Measurements from ENCODE around the gene CCL16. TPM values are rescaled to one million over a fixed set of nuclear protein-coding genes. Genes with fewer than 3 reads are reported as not detected.

The CCL16 gene
- total and polyA plus RNA-seq, 2 donors from 2014 or later: 0.79 TPM; not detected in 1

- FAIRE-seq: no peak
- Histone ChIP-seq H3K27ac (ENCODE audit: low read depth in 2 of 2, low read length in 2 of 2) (no peak overlapping the region), H3K4me1 (ENCODE audit: control insufficient read depth in 2 of 3, insufficient read depth in 2 of 3, low read depth in 1 of 3, low read length in 3 of 3) (peaks cover 0 to 2% (median 0%) of the 10 kb centered on the region in 3 donors), H3K36me3 (ENCODE audit: control insufficient read depth in 2 of 3, insufficient read depth in 3 of 3, low read length in 3 of 3) (no peaks in the 10 kb centered on the region), H3K9me3 (ENCODE audit: control insufficient read depth in 2 of 3, insufficient read depth in 1 of 3, low read length in 3 of 3) (no peaks in the 10 kb centered on the region), H3K9ac (ENCODE audit: low read length in 3 of 3) (no peak overlapping the region), H3K27me3 (ENCODE audit: control insufficient read depth, insufficient read depth, low read length) (no peaks in the 10 kb centered on the region), H3K4me3 (ENCODE audit: low read length in 3 of 3) (no peak overlapping the region)
- DNase-seq: no peak
- TF ChIP-seq, protein P1, sequence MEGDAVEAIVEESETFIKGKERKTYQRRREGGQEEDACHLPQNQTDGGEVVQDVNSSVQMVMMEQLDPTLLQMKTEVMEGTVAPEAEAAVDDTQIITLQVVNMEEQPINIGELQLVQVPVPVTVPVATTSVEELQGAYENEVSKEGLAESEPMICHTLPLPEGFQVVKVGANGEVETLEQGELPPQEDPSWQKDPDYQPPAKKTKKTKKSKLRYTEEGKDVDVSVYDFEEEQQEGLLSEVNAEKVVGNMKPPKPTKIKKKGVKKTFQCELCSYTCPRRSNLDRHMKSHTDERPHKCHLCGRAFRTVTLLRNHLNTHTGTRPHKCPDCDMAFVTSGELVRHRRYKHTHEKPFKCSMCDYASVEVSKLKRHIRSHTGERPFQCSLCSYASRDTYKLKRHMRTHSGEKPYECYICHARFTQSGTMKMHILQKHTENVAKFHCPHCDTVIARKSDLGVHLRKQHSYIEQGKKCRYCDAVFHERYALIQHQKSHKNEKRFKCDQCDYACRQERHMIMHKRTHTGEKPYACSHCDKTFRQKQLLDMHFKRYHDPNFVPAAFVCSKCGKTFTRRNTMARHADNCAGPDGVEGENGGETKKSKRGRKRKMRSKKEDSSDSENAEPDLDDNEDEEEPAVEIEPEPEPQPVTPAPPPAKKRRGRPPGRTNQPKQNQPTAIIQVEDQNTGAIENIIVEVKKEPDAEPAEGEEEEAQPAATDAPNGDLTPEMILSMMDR (IDR thresholded peaks at IDR 0.05; ENCODE audit: borderline replicate concordance, extremely low read depth, insufficient read depth): no peak
- intact Hi-C loops (cut with DNase I): no loop called here
Observed at GRCh38 chr17:35934760-35935159, 46.5 kb downstream of the CCL16 start.

DNA sequence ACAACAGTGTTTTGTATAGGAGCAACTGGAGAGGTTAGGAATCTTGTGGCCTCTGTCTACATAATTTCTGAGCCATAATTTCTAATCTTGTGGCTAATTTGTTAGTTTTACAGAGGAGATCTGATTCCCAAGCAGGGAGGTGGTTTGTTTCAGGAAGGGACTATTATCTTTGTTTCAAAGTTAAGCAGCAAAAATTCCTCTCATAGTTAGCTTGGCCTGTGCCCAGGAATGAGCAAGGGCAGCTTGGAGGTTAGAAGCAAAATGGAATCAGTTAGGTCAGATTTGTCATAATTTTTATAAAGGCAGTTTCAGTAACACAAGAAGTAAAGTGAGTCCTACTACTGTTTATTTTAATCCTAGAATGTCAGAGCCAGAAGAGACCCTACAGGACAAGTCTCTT is 48.7 kb downstream of the CCL16 start:
- TF ChIP-seq, protein P1 (IDR thresholded peaks at IDR 0.05; ENCODE audit: borderline replicate concordance, extremely low read depth, insufficient read depth): no peak
- DNase-seq: peak in 2 of 5 donors; percentile 14 to 51
- no peak for FAIRE-seq
- Histone ChIP-seq H3K27ac (ENCODE audit: low read depth in 2 of 2, low read length in 2 of 2) (no peak overlapping the region), H3K27me3 (ENCODE audit: control insufficient read depth, insufficient read depth, low read length) (no peaks in the 10 kb centered on the region), H3K9ac (ENCODE audit: low read length in 3 of 3) (no peak overlapping the region), H3K4me3 (ENCODE audit: low read length in 3 of 3) (no peak overlapping the region), H3K4me1 (ENCODE audit: control insufficient read depth in 2 of 3, insufficient read depth in 2 of 3, low read depth in 1 of 3, low read length in 3 of 3) (peaks cover 0 to 2% (median 0%) of the 10 kb centered on the region in 3 donors), H3K9me3 (ENCODE audit: control insufficient read depth in 2 of 3, insufficient read depth in 1 of 3, low read length in 3 of 3) (no peaks in the 10 kb centered on the region), H3K36me3 (ENCODE audit: control insufficient read depth in 2 of 3, insufficient read depth in 3 of 3, low read length in 3 of 3) (no peaks in the 10 kb centered on the region)
- intact Hi-C loops (cut with DNase I): no loop called here

GRCh38 chr17:35931794-35932425 is 49.4 kb downstream of the CCL16 start:
- Histone ChIP-seq H3K27me3 (ENCODE audit: control insufficient read depth, insufficient read depth, low read length) (no peaks in the 10 kb centered on the region), H3K9me3 (ENCODE audit: control insufficient read depth in 2 of 3, insufficient read depth in 1 of 3, low read length in 3 of 3) (no peaks in the 10 kb centered on the region), H3K27ac (ENCODE audit: low read depth in 2 of 2, low read length in 2 of 2) (no peak overlapping the region), H3K4me1 (ENCODE audit: control insufficient read depth in 2 of 3, insufficient read depth in 2 of 3, low read depth in 1 of 3, low read length in 3 of 3) (peaks cover 0 to 2% (median 0%) of the 10 kb centered on the region in 3 donors), H3K36me3 (ENCODE audit: control insufficient read depth in 2 of 3, insufficient read depth in 3 of 3, low read length in 3 of 3) (no peaks in the 10 kb centered on the region), H3K4me3 (ENCODE audit: low read length in 3 of 3) (no peak overlapping the region), H3K9ac (ENCODE audit: low read length in 3 of 3) (no peak overlapping the region)
- TF ChIP-seq, protein P1 (IDR thresholded peaks at IDR 0.05; ENCODE audit: borderline replicate concordance, extremely low read depth, insufficient read depth): no peak
- FAIRE-seq (no peak), DNase-seq (peak in 3 of 5 donors; percentile 32 to 60 (median 37))
- intact Hi-C loops (cut with DNase I): no loop called here
